Measurements from ENCODE around the gene PRKAG2.

PRKAG2 gene

DNA sequence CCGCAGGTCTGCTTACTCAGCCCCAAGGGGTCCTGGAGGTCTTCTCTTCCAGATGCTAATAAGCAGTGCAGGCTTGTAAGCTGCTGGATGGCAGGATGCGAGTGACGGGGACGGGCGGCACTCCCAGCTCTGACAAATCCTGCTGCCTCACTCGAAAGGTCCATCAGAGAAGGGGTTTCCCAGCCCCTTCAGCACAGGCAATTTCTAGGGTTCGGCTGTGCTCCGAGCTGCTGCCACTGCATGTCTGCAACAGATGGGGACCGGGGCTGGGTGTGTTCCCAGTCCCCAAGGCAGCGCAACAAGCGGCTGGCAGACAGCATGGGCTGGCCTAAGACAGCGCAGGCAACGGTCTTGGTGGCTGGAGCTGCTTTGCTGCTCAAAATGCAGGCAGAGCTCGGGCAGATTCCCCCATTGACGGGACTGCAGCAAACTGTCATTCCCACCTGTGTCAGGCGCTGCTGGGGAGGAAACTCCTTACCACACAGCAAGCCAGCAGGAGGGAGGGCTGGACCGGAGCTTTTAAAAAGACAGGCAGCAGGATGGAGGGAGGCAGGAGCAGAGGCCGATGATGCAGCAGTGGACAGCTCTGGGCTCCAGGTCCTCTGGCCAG lies 62.4 kb downstream of the PRKAG2 start:
- DNase-seq = no peak

DNA sequence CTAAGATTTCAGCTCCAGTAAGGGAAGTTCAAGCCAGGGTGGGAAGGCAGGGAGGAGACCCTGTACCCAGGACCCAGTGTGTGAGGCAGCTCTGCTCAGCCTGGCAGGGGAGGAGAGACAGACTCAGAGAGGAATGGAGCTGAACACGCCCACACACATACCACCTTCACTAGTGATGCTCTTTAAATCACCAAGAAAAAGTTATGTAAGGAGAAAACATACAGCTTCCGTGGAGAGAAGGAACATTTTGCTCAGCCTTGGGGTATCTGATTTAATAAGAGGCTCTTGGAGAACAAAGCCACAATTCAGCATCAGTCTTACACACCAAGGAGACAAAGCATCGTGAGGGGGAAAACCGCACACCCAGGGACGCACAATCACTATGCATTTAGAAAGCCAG lies 62.9 kb downstream of the PRKAG2 start:
- DNase-seq = no peak

DNA sequence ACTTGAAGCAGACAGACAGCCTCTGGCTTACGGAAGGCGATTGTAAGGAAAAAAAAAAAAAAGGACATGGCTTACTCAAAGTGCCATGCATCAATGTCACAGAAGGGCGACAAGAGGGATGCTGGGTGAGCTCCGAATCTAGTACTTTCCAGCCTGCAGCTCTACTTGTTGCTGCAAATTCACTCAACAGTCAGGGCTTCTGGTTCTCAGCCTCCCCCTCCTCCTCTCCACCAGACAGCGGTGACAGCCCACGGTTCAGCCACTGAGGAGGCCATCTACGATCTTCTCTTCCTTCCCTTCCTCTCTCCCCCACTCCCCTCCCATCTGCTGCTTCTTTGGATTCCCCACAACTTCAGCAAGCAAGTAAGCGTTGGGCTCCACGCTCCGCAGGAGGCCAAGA lies 63.5 kb downstream of the PRKAG2 start:
- no peak for DNase-seq

- no peak for DNase-seq
Observed at GRCh38 chr7:151812967-151813366, 63.9 kb downstream of the PRKAG2 start.

DNA sequence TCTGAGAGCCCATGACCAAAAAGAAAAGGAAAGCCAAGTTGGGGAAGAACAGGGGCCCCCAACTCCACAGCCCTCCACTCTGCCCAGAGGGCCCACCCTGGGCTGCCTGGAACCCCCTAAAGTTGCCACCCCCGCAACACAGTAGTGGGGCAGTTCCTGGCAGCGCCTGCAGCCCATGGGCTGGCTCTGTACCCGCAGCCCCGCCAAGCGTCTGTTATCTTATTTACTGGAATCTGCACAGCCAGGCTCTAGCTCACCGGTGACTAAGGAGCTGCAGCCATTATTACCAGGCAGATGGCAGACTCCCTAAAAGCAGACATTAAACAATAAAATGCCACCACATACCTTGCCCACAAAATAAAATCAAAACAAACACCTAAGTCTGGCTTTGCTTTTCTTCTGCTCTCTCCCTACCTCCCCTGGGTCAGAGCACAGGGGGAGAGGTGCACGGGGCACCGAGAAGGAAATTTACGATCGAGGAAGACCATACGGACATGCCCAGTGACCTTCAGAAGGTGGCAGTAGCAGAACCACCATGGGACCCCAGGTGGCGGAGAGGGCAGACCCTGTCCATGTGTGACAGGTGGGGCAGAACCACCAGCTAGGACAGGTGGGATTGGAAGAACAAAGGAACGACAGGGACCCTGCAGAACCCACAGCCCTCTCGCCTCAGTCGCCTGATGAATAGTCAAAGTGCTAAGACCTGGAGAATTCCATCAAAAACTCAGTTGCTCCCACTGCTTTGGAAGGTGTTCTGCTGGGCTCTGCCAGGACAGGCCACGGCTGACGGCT lies 66.3 kb downstream of the PRKAG2 start:
- DNase-seq = no peak

DNA sequence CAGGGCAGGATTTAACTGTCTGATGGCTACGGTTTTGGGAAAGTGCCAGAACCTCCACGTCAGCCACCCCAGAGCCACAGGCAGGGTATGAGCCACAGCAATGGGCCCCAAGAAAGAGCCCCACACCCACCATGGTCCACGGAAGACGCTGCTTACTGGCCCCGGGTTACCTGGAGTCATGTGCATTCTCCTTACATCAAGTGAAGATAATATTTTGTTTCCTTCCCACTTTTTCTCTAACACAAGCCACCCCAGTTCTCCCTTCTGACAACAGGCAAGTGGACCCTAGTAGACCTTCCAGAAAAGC lies 67.1 kb downstream of the PRKAG2 start:
- no peak for DNase-seq

DNA sequence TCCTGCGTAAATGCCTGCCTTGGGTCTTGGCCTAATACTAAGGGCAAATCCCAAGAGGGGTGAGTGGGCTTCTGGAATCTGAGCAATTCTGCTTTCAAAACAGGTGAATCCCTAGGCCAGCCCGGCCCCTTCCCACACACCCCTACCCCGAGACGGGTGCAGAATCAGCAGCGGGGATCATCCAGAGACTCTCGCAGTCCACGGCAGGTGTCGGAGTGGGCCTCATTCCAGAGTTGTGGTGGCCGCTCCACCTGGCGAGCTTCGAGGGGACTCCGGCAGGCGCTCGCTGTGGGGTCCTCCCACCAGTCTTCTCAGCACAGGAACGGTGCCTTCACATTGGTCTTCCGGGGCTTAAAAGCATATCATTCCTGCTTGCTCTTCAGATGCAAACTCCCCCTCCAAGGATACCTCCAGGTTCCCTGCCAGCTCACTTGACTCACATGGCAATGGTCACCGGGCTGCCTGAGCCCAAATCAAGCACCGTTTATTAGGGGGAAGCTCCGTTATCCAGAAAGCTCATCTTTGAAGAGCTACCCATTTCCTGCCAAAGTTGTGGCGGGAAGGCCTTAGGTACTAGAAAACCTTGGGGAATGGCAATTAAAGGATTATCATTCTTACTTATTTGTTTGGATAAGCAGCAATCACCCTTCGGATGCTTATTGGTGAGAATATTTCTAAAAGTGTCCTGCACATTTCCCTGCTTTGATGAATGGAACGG lies 67.6 kb downstream of the PRKAG2 start:
- no peak for DNase-seq

- DNase-seq = no peak
Observed at GRCh38 chr7:151808400-151809145, 68.3 kb downstream of the PRKAG2 start.

GRCh38 chr7:151807846-151808245 lies 69.1 kb downstream of the PRKAG2 start:
- no peak for DNase-seq

- DNase-seq = no peak
Observed at GRCh38 chr7:151806952-151807775, 69.8 kb downstream of the PRKAG2 start.

DNA sequence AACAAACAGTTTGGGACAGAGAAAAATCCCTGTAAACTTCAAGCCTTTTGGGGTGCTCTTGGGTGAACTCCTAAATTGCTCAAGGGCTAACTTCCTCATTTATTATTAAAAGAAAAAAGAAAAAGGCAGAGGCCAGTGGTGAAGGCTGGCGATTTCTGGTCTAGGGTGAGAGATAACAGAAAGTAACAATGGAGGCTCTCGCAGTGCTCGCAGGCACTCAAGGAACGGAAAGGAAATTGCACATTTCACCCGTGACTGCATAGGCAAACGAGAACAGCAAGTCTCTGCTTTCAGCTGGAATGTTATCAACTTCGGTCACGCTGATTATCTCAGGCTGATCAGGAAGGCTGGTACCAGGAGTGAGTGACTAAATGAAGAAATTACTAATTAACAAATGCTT lies 70.7 kb downstream of the PRKAG2 start:
- DNase-seq = no peak

GRCh38 chr7:151805191-151805590 lies 71.7 kb downstream of the PRKAG2 start:
- no peak for DNase-seq

DNA sequence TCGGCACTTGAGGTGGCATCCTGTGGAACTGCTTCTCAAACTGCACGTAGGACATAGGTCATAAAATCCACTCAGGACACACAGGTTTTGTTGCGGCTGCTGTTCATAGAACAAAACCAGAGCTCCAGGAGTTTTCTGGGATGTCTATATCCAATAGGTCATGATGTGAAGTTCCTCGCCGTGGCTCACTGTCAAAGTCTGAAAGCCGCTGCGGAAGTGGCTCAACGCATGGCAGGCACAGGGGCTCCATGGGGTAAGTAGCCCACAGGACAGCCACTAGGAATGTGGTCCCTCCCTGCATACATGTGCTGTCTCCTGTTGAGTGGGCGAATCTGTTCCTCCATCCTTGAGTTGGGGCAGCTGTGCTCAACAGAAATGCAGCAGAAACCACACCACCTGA lies 72.2 kb downstream of the PRKAG2 start:
- no peak for DNase-seq

GRCh38 chr7:151803841-151804240 lies 73.1 kb downstream of the PRKAG2 start:
- no peak for DNase-seq

GRCh38 chr7:151802469-151802846 lies 74.5 kb downstream of the PRKAG2 start:
- no peak for DNase-seq

- DNase-seq = no peak
Observed at GRCh38 chr7:151801782-151802468, 75.0 kb downstream of the PRKAG2 start.

DNA sequence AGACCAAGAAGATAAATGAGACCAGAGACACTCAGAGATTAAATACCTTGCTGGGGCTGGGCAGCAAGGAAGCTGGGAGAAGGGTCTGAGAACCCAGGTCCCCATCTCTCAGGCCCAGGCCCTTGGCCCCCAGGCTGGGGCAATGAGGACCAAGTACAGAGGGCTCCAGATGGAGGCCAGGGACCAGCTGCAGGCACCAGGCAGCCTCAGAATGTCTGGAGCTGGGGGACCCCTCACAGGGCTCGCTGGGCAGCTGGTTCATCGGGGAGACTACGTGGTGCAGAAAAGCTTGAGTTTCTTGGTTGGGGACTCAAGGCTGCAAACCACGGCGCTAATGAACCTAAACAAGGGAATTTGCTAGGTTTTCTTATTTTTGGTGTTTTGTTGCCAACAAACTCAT lies 75.6 kb downstream of the PRKAG2 start:
- DNase-seq = no peak

- no peak for DNase-seq
Observed at GRCh38 chr7:151800861-151801260, 76.1 kb downstream of the PRKAG2 start.

- no peak for DNase-seq
Observed at GRCh38 chr7:151800391-151800790, 76.5 kb downstream of the PRKAG2 start.

DNA sequence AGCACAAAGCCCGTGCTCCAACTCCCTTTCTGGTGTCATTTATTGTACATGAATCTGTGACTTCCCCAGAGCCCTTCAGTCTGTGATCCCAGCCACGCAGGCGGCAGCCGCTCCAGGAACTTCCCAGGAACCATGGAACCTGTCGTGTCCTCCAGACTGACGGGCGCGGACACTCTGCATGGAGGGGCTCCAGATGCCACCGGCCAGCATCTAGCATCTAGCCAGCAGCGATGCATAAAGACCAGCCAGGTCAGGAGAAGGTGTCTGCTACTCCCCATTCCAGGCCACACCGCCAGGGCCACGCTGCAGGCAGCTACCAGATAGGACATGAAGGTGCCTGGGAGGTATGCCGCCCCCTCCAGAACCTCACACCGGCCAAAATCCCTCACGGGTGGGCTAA lies 77.4 kb downstream of the PRKAG2 start:
- DNase-seq = no peak

DNA sequence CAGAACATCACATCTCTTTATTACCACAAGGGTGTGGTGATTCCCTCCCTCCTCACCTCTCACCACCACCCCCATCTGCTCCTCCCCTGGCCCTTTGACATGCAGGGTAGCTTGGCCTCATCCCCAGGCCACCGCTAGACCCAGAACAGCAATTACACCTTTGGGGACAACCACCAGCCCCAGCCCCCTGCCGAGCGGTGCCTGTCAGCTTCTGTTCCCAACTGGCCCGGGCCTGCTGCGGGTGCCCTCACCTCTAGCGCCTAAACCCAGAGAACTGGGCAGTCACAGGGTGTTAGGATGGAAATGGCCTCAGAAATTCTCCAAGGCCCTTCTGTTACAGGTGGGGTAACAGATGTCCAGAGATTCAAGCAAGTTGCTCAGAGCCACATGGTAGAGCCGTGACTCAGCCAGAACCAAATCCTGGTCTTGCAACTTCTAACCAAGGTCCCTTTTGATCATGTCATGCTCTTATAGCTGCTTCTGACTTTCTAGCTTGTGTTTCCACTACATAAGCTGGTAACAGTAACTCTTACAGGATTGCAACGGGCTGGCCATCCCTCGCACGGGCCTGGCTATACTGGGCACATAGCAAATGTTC lies 78.0 kb downstream of the PRKAG2 start:
- no peak for DNase-seq

Measured in CD4-positive, alpha-beta T cell treated with Interleukin-17A for 1 hour (primary cell).